Subcutaneous adipose tissue (tissue), 4 donors: ENCODE measurements around the gene SRPX. TPM values are rescaled to one million over a fixed set of nuclear protein-coding genes. Genes with fewer than 3 reads are reported as not detected.

Source experiments
- CTCF ChIP-seq: fragments of 450-650 bp; IDR thresholded peaks from one replicate; pipeline ENCODE4 v1.5.1; 2016; ENCODE audit warnings: low read depth, mild to moderate bottlenecking, control low read depth, antibody characterized with exemption, moderate library complexity
- total RNA-seq, 4 donors: library from RNA; depleted of rRNA; stranded (reverse); fragments of >200 nt; gene quantifications; one replicate each; pipeline ENCODE4 v1.1.0, GENCODE V29; 2016

SRPX gene
- total RNA-seq: 100 to 1,000 TPM; 307 to 378 (median 349) TPM

- TF ChIP-seq CTCF: no peak
Observed at GRCh38 chrX:38220415-38221390, at the start of gene SRPX. Gene SRPX, minus strand, starts transcription at chrX:38220871. Its CDS starts 79 bp downstream, at chrX:38220792.

GRCh38 chrX:38268011-38268410 lies 47.3 kb upstream of the SRPX start:
- no peak for TF ChIP-seq CTCF

- TF ChIP-seq CTCF: no peak
Observed at GRCh38 chrX:38262715-38263620, 42.3 kb upstream of the SRPX start.

- no peak for TF ChIP-seq CTCF
Observed at GRCh38 chrX:38260231-38260630, 39.6 kb upstream of the SRPX start.

- TF ChIP-seq CTCF: no peak
Observed at GRCh38 chrX:38256019-38256418, 35.3 kb upstream of the SRPX start.

GRCh38 chrX:38249965-38250364 lies 29.3 kb upstream of the SRPX start:
- no peak for TF ChIP-seq CTCF

- no peak for TF ChIP-seq CTCF
Observed at GRCh38 chrX:38247051-38247450, 26.4 kb upstream of the SRPX start.
